Measurements from ENCODE around the gene SGCE.

DNA sequence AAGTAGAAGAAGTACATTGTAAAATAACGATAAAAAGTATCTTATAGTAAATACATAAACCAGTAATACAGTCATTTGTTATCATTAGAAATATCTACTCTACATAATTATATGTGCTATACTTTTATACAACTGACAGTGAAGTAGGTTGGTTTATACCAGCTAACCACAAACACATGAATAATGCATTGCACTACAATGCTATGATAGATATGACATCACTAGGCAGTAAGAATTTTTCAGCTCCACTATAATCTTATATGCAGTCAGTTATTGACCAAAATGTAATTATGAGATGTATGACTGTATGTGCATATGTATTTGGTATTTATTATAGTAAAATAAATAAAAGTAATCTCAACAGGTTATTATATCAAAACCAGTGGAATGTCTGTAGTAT lies 23.4 kb upstream of the SGCE start:
- TF ChIP-seq, protein P1, sequence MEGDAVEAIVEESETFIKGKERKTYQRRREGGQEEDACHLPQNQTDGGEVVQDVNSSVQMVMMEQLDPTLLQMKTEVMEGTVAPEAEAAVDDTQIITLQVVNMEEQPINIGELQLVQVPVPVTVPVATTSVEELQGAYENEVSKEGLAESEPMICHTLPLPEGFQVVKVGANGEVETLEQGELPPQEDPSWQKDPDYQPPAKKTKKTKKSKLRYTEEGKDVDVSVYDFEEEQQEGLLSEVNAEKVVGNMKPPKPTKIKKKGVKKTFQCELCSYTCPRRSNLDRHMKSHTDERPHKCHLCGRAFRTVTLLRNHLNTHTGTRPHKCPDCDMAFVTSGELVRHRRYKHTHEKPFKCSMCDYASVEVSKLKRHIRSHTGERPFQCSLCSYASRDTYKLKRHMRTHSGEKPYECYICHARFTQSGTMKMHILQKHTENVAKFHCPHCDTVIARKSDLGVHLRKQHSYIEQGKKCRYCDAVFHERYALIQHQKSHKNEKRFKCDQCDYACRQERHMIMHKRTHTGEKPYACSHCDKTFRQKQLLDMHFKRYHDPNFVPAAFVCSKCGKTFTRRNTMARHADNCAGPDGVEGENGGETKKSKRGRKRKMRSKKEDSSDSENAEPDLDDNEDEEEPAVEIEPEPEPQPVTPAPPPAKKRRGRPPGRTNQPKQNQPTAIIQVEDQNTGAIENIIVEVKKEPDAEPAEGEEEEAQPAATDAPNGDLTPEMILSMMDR (IDR thresholded peaks at IDR 0.05; ENCODE audit: low read length) = no peak
- no peak for TF ChIP-seq EZH2 (IDR thresholded peaks at IDR 0.05; ENCODE audit: borderline replicate concordance, low read length)

Data from OCI-LY1 (cell line).